Neuronal stem cell (in vitro differentiated cells): Measurements from ENCODE around the gene PODN.
A peak's percentile ranks its signal among the peaks of the same experiment; 100 is the strongest.

Experiments used
- DNase-seq: peaks from one replicate; pipeline ENCODE4 v3.0.0-alpha.2; 2013; ENCODE audit warnings: low spot score
- H2AFZ ChIP-seq: one replicate; pipeline ENCODE4 v1.6.1; 2013; ENCODE audit warnings: mild to moderate bottlenecking, low read length, inconsistent platforms
- H2AK5ac ChIP-seq: 2 replicates; pipeline ENCODE4 v1.6.1; 2013; ENCODE audit warnings: low read depth, mild to moderate bottlenecking, inconsistent platforms, low read length, moderate library complexity, mixed read lengths
- H2BK120ac ChIP-seq: 2 replicates; pipeline ENCODE4 v1.6.1; 2013; ENCODE audit warnings: low read depth, mild to moderate bottlenecking, inconsistent platforms, low read length, moderate library complexity, mixed read lengths
- H2BK12ac ChIP-seq: one replicate; pipeline ENCODE4 v1.6.1; 2013; ENCODE audit warnings: low read length, inconsistent platforms
- H2BK15ac ChIP-seq: 2 replicates; pipeline ENCODE4 v1.6.1; 2013; ENCODE audit warnings: mild to moderate bottlenecking, low read length, inconsistent platforms, mixed read lengths
- H2BK5ac ChIP-seq: one replicate; pipeline ENCODE4 v1.6.1; 2013; ENCODE audit warnings: inconsistent platforms, mild to moderate bottlenecking, low read length, moderate library complexity
- H3K14ac ChIP-seq: one replicate; pipeline ENCODE4 v1.6.1; 2013; ENCODE audit warnings: low read length, inconsistent platforms
- H3K18ac ChIP-seq: 2 replicates; pipeline ENCODE4 v1.6.1; 2013; ENCODE audit warnings: low read length, inconsistent platforms
- H3K23ac ChIP-seq: 2 replicates; pipeline ENCODE4 v1.6.1; 2013; ENCODE audit warnings: low read depth, mild to moderate bottlenecking, mixed read lengths, low read length, inconsistent platforms; ENCODE audit not compliant: poor library complexity
- H3K27ac ChIP-seq: replicated peaks from 3 replicates; pipeline ENCODE4 v1.5.1; 2013; ENCODE audit warnings: low read length, inconsistent platforms
- H3K27me3 ChIP-seq, 3 experiments: 2 replicates each; pipeline ENCODE4 v1.6.1; 2013; ENCODE audit warnings: low read length in 3 of 3, mild to moderate bottlenecking in 2 of 3, inconsistent platforms in 1 of 3, low read depth in 1 of 3, mixed read lengths in 1 of 3, moderate library complexity in 1 of 3; ENCODE audit not compliant: control insufficient read depth in 3 of 3, insufficient read depth in 3 of 3
- H3K36me3 ChIP-seq, 2 donors: replicated peaks in 1 of 2; 2 replicates each; pipeline ENCODE4 v1.6.1; 2013; ENCODE audit warnings: low read length in 2 of 2; ENCODE audit not compliant: control insufficient read depth in 2 of 2, insufficient read depth in 2 of 2
- H3K4ac ChIP-seq: 2 replicates; pipeline ENCODE4 v1.6.1; 2013; ENCODE audit warnings: inconsistent platforms, mild to moderate bottlenecking, low read length, moderate library complexity
- H3K4me1 ChIP-seq, 2 donors: 1 replicate in 1 of 2; 2 replicates in 1 of 2; pipeline ENCODE4 v1.6.1; 2013; ENCODE audit warnings: low read length in 2 of 2, low read depth in 1 of 2; ENCODE audit not compliant: control insufficient read depth in 2 of 2, insufficient read depth in 1 of 2
- H3K4me2 ChIP-seq: one replicate; pipeline ENCODE4 v1.6.1; 2013; ENCODE audit warnings: mild to moderate bottlenecking, low read length, inconsistent platforms; ENCODE audit not compliant: insufficient read depth, poor library complexity, severe bottlenecking
- H3K4me3 ChIP-seq, 2 donors: 2 replicates each; pipeline ENCODE4 v1.5.1; 2013; ENCODE audit warnings: low read length in 2 of 2, mild to moderate bottlenecking in 2 of 2, inconsistent platforms in 1 of 2, moderate library complexity in 1 of 2
- H3K79me1 ChIP-seq: one replicate; pipeline ENCODE4 v1.6.1; 2013; ENCODE audit warnings: low read depth, mild to moderate bottlenecking, inconsistent platforms, low read length, moderate library complexity
- H3K9ac ChIP-seq: one replicate; pipeline ENCODE4 v1.6.1; 2013; ENCODE audit warnings: mild to moderate bottlenecking, low read depth, low read length, inconsistent platforms; ENCODE audit not compliant: poor library complexity
- H3K9me3 ChIP-seq, 2 donors: replicated peaks in 1 of 2; 2 replicates each; pipeline versions ENCODE3 to v1.6.1; 2013; ENCODE audit warnings: low read length in 2 of 2, mild to moderate bottlenecking in 2 of 2, inconsistent platforms in 1 of 2, low read depth in 1 of 2, mixed read lengths in 1 of 2, moderate library complexity in 1 of 2; ENCODE audit not compliant: control insufficient read depth in 2 of 2, insufficient read depth in 1 of 2
- H4K8ac ChIP-seq: one replicate; pipeline ENCODE4 v1.6.1; 2013; ENCODE audit warnings: low read depth, mild to moderate bottlenecking, inconsistent platforms, low read length, moderate library complexity
- H4K91ac ChIP-seq: one replicate; pipeline ENCODE4 v1.6.1; 2013; ENCODE audit warnings: low read length, low read depth, mild to moderate bottlenecking, inconsistent platforms; ENCODE audit not compliant: poor library complexity
- WGBS, 2 donors: extraction: QIAGEN DNeasy Blood & Tissue Kit; methylation state at CpG; one replicate each; pipeline ENCODE4 v1.1.7; 2013; ENCODE audit warnings: missing lambda C conversion rate in 2 of 2, mixed read lengths in 1 of 2; ENCODE audit not compliant: insufficient read length in 2 of 2, insufficient replicate concordance in 1 of 2; ENCODE audit errors: extremely low coverage in 2 of 2; 5-methylcytosine and 5-hydroxymethylcytosine counted together

Gene PODN

DNA sequence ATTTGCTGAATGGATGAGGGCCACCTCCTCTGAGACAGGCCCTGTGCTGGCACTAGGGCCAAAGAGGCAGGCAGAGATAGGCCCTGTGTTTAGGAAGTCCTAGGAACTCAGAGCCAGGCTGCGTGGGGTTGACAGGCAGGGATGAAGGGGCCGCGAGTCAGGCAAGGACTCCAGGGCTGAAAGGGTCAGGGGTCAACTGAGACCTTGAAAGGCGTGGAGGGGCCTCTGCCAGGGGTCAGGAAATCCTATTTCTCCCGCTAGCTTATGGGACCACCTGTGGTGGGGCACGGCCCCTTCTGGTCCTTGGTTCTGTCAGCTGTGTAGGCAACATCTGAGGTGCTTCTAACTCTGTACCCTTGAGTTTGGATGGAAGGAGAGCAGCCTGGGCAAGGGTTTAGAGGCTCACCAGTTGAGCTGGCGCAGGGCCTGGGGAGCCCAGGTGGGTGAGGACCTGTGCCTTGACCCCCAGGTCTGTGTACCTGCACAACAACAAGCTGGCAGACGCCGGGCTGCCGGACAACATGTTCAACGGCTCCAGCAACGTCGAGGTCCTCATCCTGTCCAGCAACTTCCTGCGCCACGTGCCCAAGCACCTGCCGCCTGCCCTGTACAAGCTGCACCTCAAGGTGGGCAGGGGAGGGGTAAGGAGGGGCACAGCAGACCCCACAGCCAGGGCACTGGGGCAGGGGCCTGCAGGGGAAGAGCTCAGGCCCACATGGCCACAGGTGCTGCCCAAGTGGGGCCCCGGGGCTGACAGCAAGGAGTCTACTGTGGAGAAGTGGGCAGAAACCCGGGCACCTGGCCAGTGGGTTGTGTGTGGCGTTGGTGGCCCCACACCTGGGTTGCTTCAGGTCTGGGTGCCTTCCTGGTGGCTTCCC is 14.9 kb downstream of the PODN start:
- Histone ChIP-seq H3K9me3 (no peaks in the 10 kb centered on the region), H3K23ac (peak overlapping the region; percentile 67), H4K8ac (no peak overlapping the region), H3K14ac (peak overlapping the region; percentile 83), H3K4ac (no peak overlapping the region), H3K9ac (peak overlapping the region; percentile 13), H2AFZ (no peak overlapping the region), H3K4me2 (no peak overlapping the region), H3K18ac (peak overlapping the region; percentile 86), H2BK12ac (peak overlapping the region; percentile 18), H2BK120ac (peak overlapping the region; percentile 53), H4K91ac (peak overlapping the region; percentile 14), H3K4me3 (no peak overlapping the region), H3K79me1 (no peaks in the 10 kb centered on the region), H2BK5ac (no peak overlapping the region), H2AK5ac (peak overlapping the region; percentile 89), H3K27ac (no peak overlapping the region), H3K27me3 (peaks cover 0 to 10% (median 0%) of the 10 kb centered on the region in 3 experiments), H3K4me1 (peaks cover 9 to 26% of the 10 kb centered on the region in 2 donors), H3K36me3 (no peaks in the 10 kb centered on the region), H2BK15ac (peak overlapping the region; percentile 96)
- DNase-seq: no peak
- WGBS, 2 donors: no CpG with 5 or more reads among the region's 19 CpGs

DNA sequence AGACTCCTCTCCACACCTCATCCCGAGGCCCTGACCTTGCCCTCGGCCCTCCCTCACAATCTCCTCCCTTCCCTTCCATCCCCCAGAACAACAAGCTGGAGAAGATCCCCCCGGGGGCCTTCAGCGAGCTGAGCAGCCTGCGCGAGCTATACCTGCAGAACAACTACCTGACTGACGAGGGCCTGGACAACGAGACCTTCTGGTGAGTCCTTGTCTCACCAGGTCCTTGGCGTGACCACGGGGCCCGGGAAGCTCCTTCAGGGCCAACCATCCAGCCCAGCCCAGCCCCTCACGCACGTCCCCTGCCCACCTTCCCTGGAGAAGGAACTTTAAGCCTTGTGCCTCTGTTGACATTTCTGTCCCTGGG is 15.6 kb downstream of the PODN start:
- Histone ChIP-seq H3K18ac (peak overlapping the region; percentile 86), H2BK15ac (peak overlapping the region; percentile 96), H4K8ac (no peak overlapping the region), H3K27ac (no peak overlapping the region), H3K9ac (peak overlapping the region; percentile 10), H3K4me1 (peaks cover 9 to 33% of the 10 kb centered on the region in 2 donors), H3K23ac (peak overlapping the region; percentile 67), H3K4me2 (no peak overlapping the region), H2AFZ (no peak overlapping the region), H2BK12ac (no peak overlapping the region), H3K79me1 (no peaks in the 10 kb centered on the region), H4K91ac (no peak overlapping the region), H3K9me3 (no peaks in the 10 kb centered on the region), H3K27me3 (peaks cover 0 to 15% (median 0%) of the 10 kb centered on the region in 3 experiments), H2BK5ac (no peak overlapping the region), H3K4me3 (no peak overlapping the region), H3K14ac (no peak overlapping the region), H3K36me3 (no peaks in the 10 kb centered on the region), H2AK5ac (peak overlapping the region; percentile 89), H2BK120ac (no peak overlapping the region), H3K4ac (peak overlapping the region; percentile 53)
- no peak for DNase-seq
- no CpG with 5 or more reads among the region's 13 CpGs for WGBS, 2 donors

DNA sequence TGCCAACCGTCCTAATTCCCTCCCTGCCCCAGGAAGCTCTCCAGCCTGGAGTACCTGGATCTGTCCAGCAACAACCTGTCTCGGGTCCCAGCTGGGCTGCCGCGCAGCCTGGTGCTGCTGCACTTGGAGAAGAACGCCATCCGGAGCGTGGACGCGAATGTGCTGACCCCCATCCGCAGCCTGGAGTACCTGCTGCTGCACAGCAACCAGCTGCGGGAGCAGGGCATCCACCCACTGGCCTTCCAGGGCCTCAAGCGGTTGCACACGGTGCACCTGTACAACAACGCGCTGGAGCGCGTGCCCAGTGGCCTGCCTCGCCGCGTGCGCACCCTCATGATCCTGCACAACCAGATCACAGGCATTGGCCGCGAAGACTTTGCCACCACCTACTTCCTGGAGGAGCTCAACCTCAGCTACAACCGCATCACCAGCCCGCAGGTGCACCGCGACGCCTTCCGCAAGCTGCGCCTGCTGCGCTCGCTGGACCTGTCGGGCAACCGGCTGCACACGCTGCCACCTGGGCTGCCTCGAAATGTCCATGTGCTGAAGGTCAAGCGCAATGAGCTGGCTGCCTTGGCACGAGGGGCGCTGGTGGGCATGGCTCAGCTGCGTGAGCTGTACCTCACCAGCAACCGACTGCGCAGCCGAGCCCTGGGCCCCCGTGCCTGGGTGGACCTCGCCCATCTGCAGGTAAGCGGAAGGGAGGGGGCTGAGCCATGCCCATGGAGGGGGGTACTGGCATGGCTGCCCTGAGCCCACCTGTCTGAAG is 16.5 kb downstream of the PODN start:
- Histone ChIP-seq H3K27ac (no peak overlapping the region), H2BK15ac (peak overlapping the region; percentile 51), H2BK12ac (no peak overlapping the region), H2AK5ac (peak overlapping the region; percentile 48), H3K79me1 (no peaks in the 10 kb centered on the region), H4K8ac (peak overlapping the region; percentile 79), H3K36me3 (no peaks in the 10 kb centered on the region), H3K14ac (peak overlapping the region; percentile 79), H4K91ac (no peak overlapping the region), H3K4ac (peak overlapping the region; percentile 58), H3K18ac (peak overlapping the region; percentile 61), H2BK120ac (no peak overlapping the region), H3K27me3 (peaks cover 0 to 23% (median 0%) of the 10 kb centered on the region in 3 experiments), H2BK5ac (peak overlapping the region; percentile 80), H3K23ac (peak overlapping the region; percentile 77), H3K4me3 (peak overlapping the region in 1 of 2 donors; percentile 16), H3K4me1 (peaks cover 9 to 36% of the 10 kb centered on the region in 2 donors), H2AFZ (no peak overlapping the region), H3K9ac (peak overlapping the region; percentile 53), H3K9me3 (no peaks in the 10 kb centered on the region), H3K4me2 (no peak overlapping the region)
- no peak for DNase-seq
- no CpG with 5 or more reads among the region's 46 CpGs for WGBS, 2 donors

DNA sequence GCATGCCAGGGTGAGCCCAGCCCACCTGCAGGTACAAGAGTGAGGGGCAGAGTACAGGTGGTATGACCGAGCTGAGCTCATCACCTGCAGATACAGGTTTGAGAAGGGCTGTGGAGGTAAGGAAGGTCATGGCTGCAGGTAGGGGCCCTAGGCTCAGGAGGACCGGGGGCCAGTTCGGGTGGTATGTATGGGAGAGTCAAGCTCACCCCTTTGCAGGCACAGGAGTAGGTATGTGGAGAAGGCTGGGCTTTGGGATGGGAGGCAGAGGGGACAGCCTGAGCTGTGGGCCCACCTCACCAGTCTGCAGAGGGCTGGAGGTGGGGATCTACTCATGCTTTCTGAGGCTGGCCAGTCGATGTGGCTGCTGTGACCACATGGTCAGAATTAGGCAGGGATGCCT is 17.2 kb downstream of the PODN start:
- peak overlapping the region; percentile 77 for H3K23ac ChIP-seq
- no CpG with 5 or more reads among the region's 4 CpGs for WGBS, 2 donors
- H3K79me1 ChIP-seq: no peaks in the 10 kb centered on the region
- H3K4me2 ChIP-seq: no peak overlapping the region
- H4K8ac ChIP-seq: no peak overlapping the region
- H3K14ac ChIP-seq: no peak overlapping the region
- no peak for DNase-seq
- peak overlapping the region in 1 of 2 donors; percentile 16 for H3K4me3 ChIP-seq
- H2AK5ac ChIP-seq: no peak overlapping the region
- H2BK15ac ChIP-seq: no peak overlapping the region
- no peak overlapping the region for H2BK120ac ChIP-seq
- H2AFZ ChIP-seq: no peak overlapping the region
- peaks cover 3 to 29% of the 10 kb centered on the region in 2 donors for H3K4me1 ChIP-seq
- no peak overlapping the region for H2BK5ac ChIP-seq
- H2BK12ac ChIP-seq: peak overlapping the region; percentile 17
- no peak overlapping the region for H4K91ac ChIP-seq
- H3K18ac ChIP-seq: no peak overlapping the region
- no peaks in the 10 kb centered on the region for H3K36me3 ChIP-seq
- no peaks in the 10 kb centered on the region for H3K9me3 ChIP-seq
- H3K27me3 ChIP-seq: peaks cover 0 to 24% (median 0%) of the 10 kb centered on the region in 3 experiments
- H3K4ac ChIP-seq: no peak overlapping the region
- no peak overlapping the region for H3K9ac ChIP-seq
- H3K27ac ChIP-seq: no peak overlapping the region
